NCI-H82 treated with DMSO at 0.1 percent for 48 hours (cell line): ENCODE data around the gene KCNG2.

Source experiments
- DNase-seq: peaks from one replicate; lab custom pipeline; 2025; ENCODE audit not compliant: unreplicated experiment; lab: John Stamatoyannopoulos, UW

Gene KCNG2

DNA sequence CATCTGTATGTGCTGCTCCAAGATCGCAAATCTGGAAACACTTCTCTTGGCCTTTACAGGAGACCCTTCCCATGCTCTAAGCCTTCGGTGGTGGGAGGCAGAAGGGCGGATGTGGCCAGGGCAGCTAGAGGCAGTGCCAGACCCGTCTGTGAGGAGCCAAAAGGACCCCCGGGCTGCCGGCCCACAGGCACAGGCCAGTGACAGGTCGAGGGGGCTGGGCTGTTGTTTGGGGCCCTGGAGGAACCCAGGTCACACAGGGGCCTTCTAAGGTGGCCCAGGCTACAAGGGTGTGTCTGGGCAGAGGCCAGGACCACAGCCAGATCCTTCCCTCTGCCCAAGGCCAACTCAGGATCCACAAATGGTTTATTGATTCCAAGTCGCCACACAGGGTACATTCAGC, 104.3 kb downstream of the KCNG2 start:
- no peak for DNase-seq

GRCh38 chr18:79902640-79903039, 104.9 kb downstream of the KCNG2 start:
- no peak for DNase-seq

DNA sequence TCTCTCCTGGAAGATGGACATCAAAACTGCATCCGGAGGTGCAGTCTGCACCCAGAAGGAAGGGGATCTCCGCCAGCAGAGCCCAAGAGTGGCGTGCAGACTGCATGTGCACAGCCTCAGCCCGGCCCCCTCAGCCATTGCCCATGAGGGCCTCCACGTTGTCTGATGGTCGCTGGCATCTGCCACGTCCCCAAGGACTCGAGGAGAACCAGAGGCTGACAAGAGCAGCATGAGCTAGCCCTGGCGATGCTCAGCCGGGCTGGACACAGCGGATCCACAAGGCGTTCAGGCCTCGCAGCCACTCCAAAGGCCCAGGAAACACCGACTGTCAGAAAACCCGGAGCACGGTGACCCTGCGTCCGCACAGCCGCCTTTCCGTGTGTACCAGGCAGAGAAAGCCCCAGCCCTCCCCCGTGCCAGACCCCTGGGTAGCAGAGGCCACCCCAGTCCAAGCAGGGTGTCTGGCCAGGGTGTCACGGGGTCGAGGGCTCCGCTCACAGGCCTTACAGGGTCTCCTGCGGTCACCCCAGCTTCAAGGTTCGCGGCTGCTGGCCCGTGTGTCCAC, 105.4 kb downstream of the KCNG2 start:
- DNase-seq, result no peak

GRCh38 chr18:79903787-79904356, 106.1 kb downstream of the KCNG2 start:
- DNase-seq, result no peak

DNA sequence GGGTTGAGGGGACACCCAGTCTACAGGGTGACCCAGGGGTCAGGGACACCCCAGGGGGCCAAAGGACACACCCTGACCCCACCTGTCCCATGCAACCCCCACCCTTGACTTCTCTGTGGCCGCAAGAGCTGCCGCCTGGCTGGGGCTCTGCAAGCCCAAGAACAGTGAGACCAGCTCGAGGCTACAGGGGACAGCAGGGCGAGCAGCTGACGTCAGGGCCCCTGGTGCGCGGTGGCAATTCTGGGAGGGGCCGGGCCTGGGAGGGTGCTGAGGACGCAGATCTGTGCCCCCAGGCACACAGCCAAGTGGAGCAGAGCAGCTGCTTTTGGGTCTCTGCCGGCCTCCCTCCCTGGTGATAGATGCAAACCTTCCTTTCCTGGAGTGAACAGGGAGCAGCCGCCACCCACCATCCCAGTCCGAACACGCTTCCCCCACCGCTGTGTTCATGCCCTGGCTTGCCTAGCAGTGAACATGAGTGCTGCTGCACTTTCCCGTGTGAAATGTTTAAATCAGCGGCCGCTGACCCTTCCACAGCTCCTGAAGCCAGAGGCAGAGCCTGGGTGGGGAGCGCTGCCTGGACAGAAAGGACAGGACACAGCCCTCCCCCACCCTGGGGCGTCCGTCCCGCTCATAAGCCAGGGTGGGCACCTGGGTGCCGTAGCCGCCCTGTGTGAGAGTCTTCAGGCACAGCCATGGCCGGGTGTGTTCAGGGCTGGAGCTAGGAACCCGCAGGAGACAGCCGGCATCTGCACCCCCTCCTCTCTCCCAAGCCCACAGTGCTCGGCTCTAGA, 106.8 kb downstream of the KCNG2 start:
- no peak for DNase-seq

DNA sequence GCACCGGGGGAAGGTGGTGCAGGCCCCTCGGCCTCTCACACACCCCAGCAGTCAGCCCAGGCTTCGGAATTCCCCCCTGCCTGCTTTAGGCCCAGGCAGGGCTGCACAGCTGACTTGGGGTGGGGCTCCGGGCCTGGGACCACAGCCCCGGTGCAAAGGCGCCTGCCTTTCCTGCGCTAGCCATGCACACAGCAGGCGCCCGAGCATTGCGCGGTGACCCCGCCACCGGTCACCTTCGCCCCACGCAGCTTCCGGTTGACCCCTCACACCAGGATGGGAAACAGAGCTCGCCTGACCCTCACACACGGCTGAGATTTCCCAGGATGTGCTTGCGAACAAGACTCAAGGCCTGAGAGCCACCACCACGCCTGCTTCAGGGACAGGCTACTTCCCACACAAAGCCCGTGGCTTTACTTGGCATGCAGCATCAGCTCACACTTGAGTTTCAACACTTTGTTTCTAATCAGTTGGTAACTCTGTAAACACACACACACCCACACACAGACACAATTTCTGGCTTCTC, 107.7 kb downstream of the KCNG2 start:
- no peak for DNase-seq

GRCh38 chr18:79905993-79906392, 108.3 kb downstream of the KCNG2 start:
- DNase-seq, result no peak

DNA sequence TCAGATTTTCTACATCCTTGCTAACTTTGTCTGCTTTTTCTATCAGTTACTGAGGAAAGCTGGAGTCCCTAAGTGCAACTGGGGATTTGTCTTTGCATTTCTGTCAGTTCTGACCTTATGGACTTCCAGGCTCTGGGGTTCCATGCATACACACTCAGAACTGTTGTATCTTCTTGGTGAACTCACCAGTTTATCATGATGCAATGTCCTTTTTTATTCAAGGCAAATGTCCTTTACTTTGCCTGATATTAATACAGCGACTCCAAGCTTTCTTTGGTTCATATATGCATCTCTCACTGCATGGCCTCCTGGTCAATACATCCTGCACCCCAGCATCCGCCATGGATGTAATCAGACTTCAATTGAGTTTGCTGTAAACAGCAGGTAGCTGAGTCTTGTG, 109.0 kb downstream of the KCNG2 start:
- DNase-seq, result no peak

DNA sequence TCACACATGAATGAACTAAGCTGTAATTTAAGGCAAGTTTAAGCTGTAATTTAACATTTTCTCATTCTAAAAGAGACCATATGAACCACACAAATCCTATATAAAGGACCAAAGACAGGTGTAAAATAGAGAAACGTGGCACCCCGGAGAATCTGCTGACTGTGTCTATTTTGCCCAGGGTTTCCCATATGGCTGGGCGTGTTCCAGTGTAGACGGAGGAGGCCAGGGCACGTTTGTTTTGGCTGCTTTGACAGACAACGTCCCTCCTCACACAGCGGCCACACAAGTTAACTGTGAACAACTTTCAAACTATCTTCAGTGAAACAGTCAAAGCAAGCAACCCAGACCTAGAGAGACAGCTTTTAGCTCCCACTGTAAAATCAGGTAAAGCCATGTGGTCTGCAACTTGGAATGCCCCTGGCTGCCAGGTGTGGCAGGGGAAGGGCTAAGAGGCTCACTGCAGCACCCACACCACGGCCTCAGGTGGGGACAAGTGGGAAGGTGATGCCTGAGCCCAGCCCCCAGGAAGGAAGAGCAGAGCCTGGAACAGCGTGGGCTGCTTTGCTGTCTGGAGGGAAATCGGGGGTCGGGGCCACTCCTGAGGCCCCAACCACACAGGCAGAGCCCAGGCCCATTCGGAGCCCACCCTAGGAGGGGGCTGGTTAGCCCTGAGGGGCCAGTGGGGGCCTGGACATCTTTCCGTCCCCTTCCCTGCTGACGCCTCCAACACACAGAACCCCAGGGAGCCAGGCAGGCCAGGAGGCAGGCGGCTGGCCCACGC, 113.0 kb downstream of the KCNG2 start:
- no peak for DNase-seq

- no peak for DNase-seq
Observed at GRCh38 chr18:79911344-79912270, 113.9 kb downstream of the KCNG2 start.

GRCh38 chr18:79912409-79912991, 114.8 kb downstream of the KCNG2 start:
- DNase-seq, result no peak

GRCh38 chr18:79912994-79913831, 115.5 kb downstream of the KCNG2 start:
- no peak for DNase-seq

- no peak for DNase-seq
Observed at GRCh38 chr18:79914614-79915160, 116.9 kb downstream of the KCNG2 start.

- no peak for DNase-seq
Observed at GRCh38 chr18:79915161-79916127, 117.7 kb downstream of the KCNG2 start.

- DNase-seq, result no peak
Observed at GRCh38 chr18:79916128-79916494, 118.4 kb downstream of the KCNG2 start.

GRCh38 chr18:79916546-79917168, 118.9 kb downstream of the KCNG2 start:
- no peak for DNase-seq

DNA sequence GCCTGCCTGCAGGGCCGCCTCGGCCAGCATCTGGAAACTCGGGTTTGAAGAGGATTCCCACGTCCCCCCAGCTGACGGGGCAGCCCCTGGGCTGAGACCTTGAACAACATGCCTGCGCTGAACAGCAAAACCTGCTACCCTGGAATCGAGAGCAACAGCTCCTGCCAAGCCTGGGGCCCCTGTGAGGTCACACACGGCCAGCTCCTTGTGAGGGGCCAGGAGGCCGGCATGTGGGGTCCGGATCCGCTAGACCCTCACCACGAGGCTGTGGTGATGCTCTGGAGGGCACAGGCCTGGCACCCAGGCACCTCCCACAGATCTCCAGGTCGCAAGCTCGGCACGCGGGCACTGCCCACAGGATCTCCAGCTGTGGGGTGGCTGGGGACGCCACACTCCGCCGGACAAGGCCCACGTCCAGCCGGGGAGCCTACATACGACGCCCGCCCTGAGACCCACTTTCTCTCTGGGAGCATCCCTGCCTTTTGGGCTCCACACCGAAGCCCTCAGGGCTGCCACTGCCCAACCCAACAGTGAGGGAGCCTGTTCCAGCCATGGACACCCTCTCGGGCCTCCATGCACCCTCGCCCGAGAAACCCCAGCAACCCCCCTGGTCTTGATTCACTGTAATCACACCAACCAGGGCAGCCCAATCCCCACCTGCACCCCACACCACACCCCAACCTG, 119.6 kb downstream of the KCNG2 start:
- DNase-seq, result no peak
